ENCODE results near the gene REV3L.
A peak's percentile ranks its signal among the peaks of the same experiment; 100 is the strongest.
"Not testable (repeated sequence)": the region's sequence is repeated elsewhere in the genome, so short reads cannot be mapped to it uniquely, and the experiment has no call there.

REV3L gene

GRCh38 chr6:111490067-111490466, 7.0 kb upstream of the REV3L start:
- DNase-seq: no peak

- no peak for DNase-seq
Measured at GRCh38 chr6:111487661-111488060, 4.6 kb upstream of the REV3L start.

GRCh38 chr6:111486921-111487320, 3.9 kb upstream of the REV3L start:
- no peak for DNase-seq

- DNase-seq: no peak
Measured at GRCh38 chr6:111486475-111486874, 3.5 kb upstream of the REV3L start.

- no peak for DNase-seq
Measured at GRCh38 chr6:111485342-111485741, 2.3 kb upstream of the REV3L start.

- peak; percentile 46 for DNase-seq
Measured at GRCh38 chr6:111484633-111484930, 1.6 kb upstream of the REV3L start.

GRCh38 chr6:111483736-111484632, 966 bp upstream of the REV3L start:
- DNase-seq: peak; percentile 84

GRCh38 chr6:111482188-111482958, 645 bp downstream of the REV3L start:
- peak; percentile 58 for DNase-seq

- DNase-seq: no peak
Measured at GRCh38 chr6:111481836-111482187, 1.2 kb downstream of the REV3L start.

GRCh38 chr6:111480988-111481822, 1.8 kb downstream of the REV3L start:
- DNase-seq: no peak

GRCh38 chr6:111478749-111479148, 4.3 kb downstream of the REV3L start:
- peak; percentile 16 for DNase-seq

GRCh38 chr6:111478064-111478476, 4.9 kb downstream of the REV3L start:
- DNase-seq: no peak

- DNase-seq: no peak
Measured at GRCh38 chr6:111477481-111477938, 5.5 kb downstream of the REV3L start.

- not testable (repeated sequence) for DNase-seq
Measured at GRCh38 chr6:111476061-111476460, 7.0 kb downstream of the REV3L start.

GRCh38 chr6:111474771-111475170, 8.2 kb downstream of the REV3L start:
- DNase-seq: no peak

- no peak for DNase-seq
Measured at GRCh38 chr6:111474106-111474505, 8.9 kb downstream of the REV3L start.

- DNase-seq: no peak
Measured at GRCh38 chr6:111472933-111473435, 10.0 kb downstream of the REV3L start.

- DNase-seq: no peak
Measured at GRCh38 chr6:111471958-111472357, 11.1 kb downstream of the REV3L start.

GRCh38 chr6:111471533-111471932, 11.5 kb downstream of the REV3L start:
- DNase-seq: no peak

- DNase-seq: no peak
Measured at GRCh38 chr6:111470991-111471390, 12.0 kb downstream of the REV3L start.

- peak; percentile 46 for DNase-seq
Measured at GRCh38 chr6:111469543-111469942, 13.5 kb downstream of the REV3L start.

- DNase-seq: no peak
Measured at GRCh38 chr6:111468329-111469012, 14.5 kb downstream of the REV3L start.
